ENCODE data around the gene WASF2. TPM values are rescaled to one million over a fixed set of nuclear protein-coding genes. Genes with fewer than 3 reads are reported as not detected.

Gene WASF2
- total and polyA plus RNA-seq, 5 experiments from 2014 or later, result 54.8 to 185 (median 68.9) TPM

- no peak for ATAC-seq
- peaks cover 16 to 51% (median 45%) of the 10 kb centered on the region in 4 donors for H3K4me1 Mint-ChIP-seq
Measured at GRCh38 chr1:27355683-27356082, 134.3 kb downstream of the WASF2 start.

More at GRCh38 chr1:27355683-27356082, 134.3 kb downstream of the WASF2 start:
- DNase-seq, result no peak
- POLR2A ChIA-PET, result interaction anchor here (1.0 to 9.7 kb wide), 5 partner anchors 10 to 243 kb away, joined by 3 to 142 read pairs (median 4); partner anchors contain the start of genes MAP3K6 and SYTL1
- H3K9me3 Mint-ChIP-seq, result no peaks in the 10 kb centered on the region
- peak overlapping the region in 9 of 10 donors; percentile 25 to 95 (median 80) for H3K27ac Mint-ChIP-seq
- peaks cover 0 to 10% (median 0%) of the 10 kb centered on the region in 3 donors for H3K36me3 Mint-ChIP-seq
- H3K27me3 Mint-ChIP-seq, result no peaks in the 10 kb centered on the region
- peak overlapping the region in 7 of 10 donors; percentile 26 to 84 (median 49) for H3K4me3 Mint-ChIP-seq

Other genes starting within 250 kb of the WASF2 start
- gene TMEM222, start 168.0 kb downstream of the WASF2 start, total RNA-seq, result 10 to 100 TPM; 42.5 to 44.0 TPM
- 10 to 100 TPM; 54.1 to 57.1 (median 56.9) TPM for gene TMEM222, start 168.0 kb downstream of the WASF2 start, polyA plus RNA-seq
- gene SYTL1, start 148.1 kb downstream of the WASF2 start, total RNA-seq, result 100 to 1,000 TPM; 125 to 135 TPM
- gene SYTL1, start 148.1 kb downstream of the WASF2 start, polyA plus RNA-seq, result 10 to 100 TPM; 74.4 to 92.3 (median 91.9) TPM
- 10 to 100 TPM; 10.1 to 11.6 TPM for gene MAP3K6, start 123.2 kb downstream of the WASF2 start, total RNA-seq
- 1 to 10 TPM; 1.7 to 6.0 (median 3.0) TPM for gene MAP3K6, start 123.2 kb downstream of the WASF2 start, polyA plus RNA-seq
- not detected for gene FCN3, start 115.3 kb downstream of the WASF2 start, total RNA-seq
- not detected for gene FCN3, start 115.3 kb downstream of the WASF2 start, polyA plus RNA-seq
- gene CD164L2, start 106.8 kb downstream of the WASF2 start, total RNA-seq, result not detected
- under 1 TPM in 1 of 3 donors, not detected in 2; 0.17 TPM for gene CD164L2, start 106.8 kb downstream of the WASF2 start, polyA plus RNA-seq
- gene GPR3, start 97.5 kb downstream of the WASF2 start, total RNA-seq, result not detected
- gene GPR3, start 97.5 kb downstream of the WASF2 start, polyA plus RNA-seq, result under 1 TPM in 2 of 3 donors, not detected in 1; 0.10 to 0.28 TPM
- 10 to 100 TPM; 19.6 to 24.7 TPM for gene AHDC1, start 114.0 kb upstream of the WASF2 start, total RNA-seq
- 1 to 10 TPM in 2 of 3 donors, under 1 TPM in 1; 0.57 to 2.4 (median 1.0) TPM for gene AHDC1, start 114.0 kb upstream of the WASF2 start, polyA plus RNA-seq
- 1 to 10 TPM; 2.0 to 2.3 TPM for gene FGR, start 145.0 kb upstream of the WASF2 start, total RNA-seq
- gene FGR, start 145.0 kb upstream of the WASF2 start, polyA plus RNA-seq, result 10 to 100 TPM in 1 of 3 donors, 1 to 10 TPM in 2; 1.8 to 69.5 (median 3.3) TPM
- gene IFI6, start 182.0 kb upstream of the WASF2 start, total RNA-seq, result 10 to 100 TPM; 23.3 to 24.5 TPM
- gene IFI6, start 182.0 kb upstream of the WASF2 start, polyA plus RNA-seq, result 100 to 1,000 TPM; 145 to 171 (median 146) TPM
- 10 to 100 TPM; 19.4 to 21.5 TPM for gene FAM76A, start 235.8 kb upstream of the WASF2 start, total RNA-seq
- gene FAM76A, start 235.8 kb upstream of the WASF2 start, polyA plus RNA-seq, result 1 to 10 TPM; 8.2 to 9.7 (median 9.0) TPM